K562 (cell line): Measurements from ENCODE around the gene HARS2. TPM values are rescaled to one million over a fixed set of nuclear protein-coding genes. Genes with fewer than 3 reads are reported as not detected.
A peak's percentile ranks its signal among the peaks of the same experiment; 100 is the strongest.

Experiments
- DPF2 ChIP-seq: fragments of 450-650 bp; IDR thresholded peaks from 2 replicates; pipeline ENCODE4 v1.6.1; 2016
- ELF2 ChIP-seq: fragments of 250-450 bp; sonication (Bioruptor Pico); IDR thresholded peaks from 2 replicates; pipeline ENCODE4 v1.5.0; 2021; ENCODE audit warnings: mild to moderate bottlenecking
- ETV6 ChIP-seq, 3 experiments: fragments of 150-350 bp in 1 of 3; sonication (generic) in 1 of 3; formaldehyde crosslinking in 1 of 3; IDR thresholded peaks; 2 replicates each; pipeline versions ENCODE4 v1.6.1 to v1.8.0; 2014 to 2022; ENCODE audit warnings: borderline replicate concordance in 2 of 3, low read depth in 2 of 3, antibody characterized with exemption in 1 of 3, low read length in 1 of 3, mild to moderate bottlenecking in 1 of 3, missing genetic modification reagents in 1 of 3
- FUS ChIP-seq: fragments of 200-400 bp; formaldehyde crosslinking; optimal IDR thresholded peaks from 2 replicates; pipeline ENCODE3; 2017; ENCODE audit warnings: low read depth, low read length
- GABPB2 ChIP-seq: fragments of 250-450 bp; sonication (Bioruptor Pico); conservative IDR thresholded peaks from 2 replicates; pipeline ENCODE4 v1.5.1; 2021; ENCODE audit warnings: mild to moderate bottlenecking
- HMG20A ChIP-seq: fragments of 450-650 bp; formaldehyde crosslinking; conservative IDR thresholded peaks from 2 replicates; pipeline ENCODE4 v1.4.0; 2020; ENCODE audit warnings: mild to moderate bottlenecking, mixed read lengths
- NCOR1 ChIP-seq: fragments of 450-650 bp; IDR thresholded peaks from 2 replicates; pipeline ENCODE4 v1.6.1; 2016; ENCODE audit warnings: mild to moderate bottlenecking, moderate library complexity
- NRF1 ChIP-seq, 2 experiments: fragments of 450-650 bp; IDR thresholded peaks in 1 of 2; conservative IDR thresholded peaks in 1 of 2; 2 replicates each; pipeline ENCODE4 v1.6.1; 2014; ENCODE audit warnings: mild to moderate bottlenecking in 2 of 2
- PRDM10 ChIP-seq: fragments of 450-650 bp; IDR thresholded peaks from 2 replicates; pipeline ENCODE4 v1.6.1; 2018; ENCODE audit not compliant: partially characterized antibody
- RNF2 ChIP-seq: sonication (generic); IDR thresholded peaks from 2 replicates; pipeline ENCODE4 v1.6.1; 2016
- TCF7L2 ChIP-seq: fragments of 150-350 bp; IDR thresholded peaks from 2 replicates; pipeline ENCODE4 v1.6.1; 2016; ENCODE audit warnings: low read depth, mild to moderate bottlenecking, low read length, moderate library complexity
- THAP12 ChIP-seq: fragments of 250-450 bp; sonication (Bioruptor Pico); IDR thresholded peaks from 2 replicates; pipeline ENCODE4 v1.9.0; 2021; ENCODE audit warnings: mild to moderate bottlenecking, inconsistent platforms
- ZKSCAN1 ChIP-seq: fragments of 150-350 bp; IDR thresholded peaks from 2 replicates; pipeline ENCODE4 v1.6.1; 2016; ENCODE audit warnings: low read depth, low read length
- ZNF586 ChIP-seq: fragments of 450-650 bp; formaldehyde crosslinking; conservative IDR thresholded peaks from 2 replicates; pipeline ENCODE4 v1.4.0; 2020; ENCODE audit warnings: mild to moderate bottlenecking, moderate library complexity
- polyA plus RNA-seq, 8 experiments: library from polyadenylated mRNA; depleted of rRNA in 4 of 8; stranded (reverse) in 5 of 8; unstranded in 3 of 8; fragments of >200 nt; fragmentation: Nextera tagmentation in 2 of 8; fragmentation: Illumina TruSeq in 1 of 8; extraction: Ambion mirVana in 2 of 8; extraction: Trizol in 1 of 8; gene quantifications; 2 replicates each; pipeline versions ENCODE4 v1.2.1 to v1.2.3, GENCODE V29; 2011 to 2014; ENCODE audit warnings: inconsistent platforms in 1 of 8, missing spikeins in 1 of 8
- total RNA-seq, 7 experiments: library from RNA; depleted of rRNA in 6 of 7; stranded (reverse); fragments of >200 nt in 6 of 7; fragmentation: Illumina TruSeq in 2 of 7; extraction: Trizol in 2 of 7; gene quantifications; 2 replicates each; pipeline versions ENCODE4 v1.2.1 to v1.2.3, GENCODE V29; 2011 to 2021; ENCODE audit warnings: low replicate concordance in 1 of 7
- TF ChIP-seq, protein P1 (sequence below): fragments of 450-650 bp; IDR thresholded peaks from 2 replicates; pipeline ENCODE4 v1.7.0; 2016; ENCODE audit warnings: borderline replicate concordance
- TF ChIP-seq, protein P2 (sequence below), 2 experiments: IDR thresholded peaks in 1 of 2; conservative IDR thresholded peaks in 1 of 2; 2 replicates each; pipeline ENCODE4 v1.6.1; 2016; ENCODE audit warnings: low read depth in 2 of 2, mild to moderate bottlenecking in 1 of 2, missing compliant biosample characterization in 1 of 2, missing genetic modification characterization in 1 of 2, moderate library complexity in 1 of 2

HARS2 gene
- total and polyA plus RNA-seq, 9 of the 15 experiments (the other 6 are each of a cell fraction or from before 2014, with no cell fraction given) = 8.5 to 41.6 (median 27.1) TPM

DNA sequence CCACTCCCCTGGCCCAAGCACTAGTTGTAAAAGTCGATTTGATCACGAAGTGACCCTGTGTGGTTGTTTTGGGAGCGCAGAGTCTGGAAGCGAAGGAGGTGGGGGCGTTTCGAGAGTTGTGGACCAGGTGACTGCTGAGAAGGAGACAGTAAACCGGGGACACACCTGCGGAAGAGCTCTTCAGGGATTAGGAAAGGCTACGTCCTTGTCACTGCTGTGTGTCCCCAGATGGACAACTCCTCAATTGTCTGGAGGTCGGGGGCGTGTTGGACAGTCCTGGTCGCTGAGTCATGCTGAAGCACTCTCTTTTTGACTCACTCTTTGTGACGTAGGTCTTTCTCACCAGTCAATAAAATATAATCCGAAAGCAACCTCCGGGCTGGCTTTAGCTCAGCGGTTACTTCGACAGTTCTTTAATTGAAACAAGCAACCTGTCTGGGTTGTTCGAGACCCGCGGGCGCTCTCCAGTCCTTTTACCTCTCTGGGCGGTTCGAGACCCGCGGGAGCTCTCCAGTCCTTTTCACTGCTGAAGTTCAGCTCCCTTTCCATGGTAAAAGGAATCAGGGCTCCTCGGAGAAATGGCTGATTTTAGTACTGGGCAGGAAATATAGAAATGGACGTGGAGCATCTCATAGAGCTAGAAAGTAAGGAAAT, 19.8 kb downstream of the HARS2 start (continued):
- TF ChIP-seq, protein P1, sequence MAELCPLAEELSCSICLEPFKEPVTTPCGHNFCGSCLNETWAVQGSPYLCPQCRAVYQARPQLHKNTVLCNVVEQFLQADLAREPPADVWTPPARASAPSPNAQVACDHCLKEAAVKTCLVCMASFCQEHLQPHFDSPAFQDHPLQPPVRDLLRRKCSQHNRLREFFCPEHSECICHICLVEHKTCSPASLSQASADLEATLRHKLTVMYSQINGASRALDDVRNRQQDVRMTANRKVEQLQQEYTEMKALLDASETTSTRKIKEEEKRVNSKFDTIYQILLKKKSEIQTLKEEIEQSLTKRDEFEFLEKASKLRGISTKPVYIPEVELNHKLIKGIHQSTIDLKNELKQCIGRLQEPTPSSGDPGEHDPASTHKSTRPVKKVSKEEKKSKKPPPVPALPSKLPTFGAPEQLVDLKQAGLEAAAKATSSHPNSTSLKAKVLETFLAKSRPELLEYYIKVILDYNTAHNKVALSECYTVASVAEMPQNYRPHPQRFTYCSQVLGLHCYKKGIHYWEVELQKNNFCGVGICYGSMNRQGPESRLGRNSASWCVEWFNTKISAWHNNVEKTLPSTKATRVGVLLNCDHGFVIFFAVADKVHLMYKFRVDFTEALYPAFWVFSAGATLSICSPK = no peak
- TF ChIP-seq NCOR1 = peak; percentile 59; the same call in 1 of the 2 replicates
- TF ChIP-seq FUS = no peak
- TF ChIP-seq TCF7L2 = no peak
- no peak for TF ChIP-seq ELF2 (CRISPR knock-in tag)
- TF ChIP-seq HMG20A (CRISPR knock-in tag) = no peak
- 0 out of 2 replicates have a peak, but pooled peaks have one; percentile 38 for TF ChIP-seq THAP12 (CRISPR knock-in tag)
- TF ChIP-seq NRF1 (conservative IDR thresholded peaks at IDR 0.05 in 1 of 2, IDR thresholded peaks at IDR 0.05 in 1 of 2) = peak in 1 of 2 experiments; percentile 7; a peak in 1 of 4 replicates
- peak; percentile 89 for TF ChIP-seq DPF2
- TF ChIP-seq, protein P2, sequence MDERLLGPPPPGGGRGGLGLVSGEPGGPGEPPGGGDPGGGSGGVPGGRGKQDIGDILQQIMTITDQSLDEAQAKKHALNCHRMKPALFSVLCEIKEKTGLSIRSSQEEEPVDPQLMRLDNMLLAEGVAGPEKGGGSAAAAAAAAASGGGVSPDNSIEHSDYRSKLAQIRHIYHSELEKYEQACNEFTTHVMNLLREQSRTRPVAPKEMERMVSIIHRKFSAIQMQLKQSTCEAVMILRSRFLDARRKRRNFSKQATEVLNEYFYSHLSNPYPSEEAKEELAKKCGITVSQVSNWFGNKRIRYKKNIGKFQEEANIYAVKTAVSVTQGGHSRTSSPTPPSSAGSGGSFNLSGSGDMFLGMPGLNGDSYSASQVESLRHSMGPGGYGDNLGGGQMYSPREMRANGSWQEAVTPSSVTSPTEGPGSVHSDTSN (CRISPR knock-in tag; IDR thresholded peaks at IDR 0.05; ENCODE audit: low read depth) = no peak
- TF ChIP-seq, protein P2 (tag; conservative IDR thresholded peaks at IDR 0.05; ENCODE audit: low read depth) = peak; percentile 66; the same call in 1 of the 2 replicates
- no peak for TF ChIP-seq ZNF586 (CRISPR knock-in tag)
- TF ChIP-seq RNF2 = peak; percentile 69; the same call in 1 of the 2 replicates
- TF ChIP-seq PRDM10 = peak; percentile 47
- peak in 1 of 2 experiments; percentile 54; a peak in 2 of 4 replicates for TF ChIP-seq ETV6 (IDR thresholded peaks at IDR 0.05; ENCODE audit: borderline replicate concordance in 1 of 2, low read depth in 2 of 2, low read length in 1 of 2)
- TF ChIP-seq ETV6 (CRISPR knock-in tag; IDR thresholded peaks at IDR 0.05; ENCODE audit: borderline replicate concordance) = no peak
- TF ChIP-seq ZKSCAN1 = peak; percentile 51; the same call in 1 of the 2 replicates
- TF ChIP-seq GABPB2 (CRISPR knock-in tag) = no peak
